NCI-H82 treated with DMSO at 0.1 percent for 48 hours (cell line): ENCODE measurements around the gene GPC5.

Experiments used
- DNase-seq: peaks from one replicate; lab custom pipeline; 2025; ENCODE audit not compliant: unreplicated experiment; lab: John Stamatoyannopoulos, UW

The GPC5 gene

GRCh38 chr13:91454666-91455065 is 56.2 kb downstream of the GPC5 start:
- DNase-seq = no peak

- no peak for DNase-seq
These were observed 58.4 kb downstream of the GPC5 start for GRCh38 chr13:91456837-91457236.

GRCh38 chr13:91459485-91459884 is 61.1 kb downstream of the GPC5 start:
- no peak for DNase-seq

GRCh38 chr13:91464336-91464735 is 65.9 kb downstream of the GPC5 start:
- DNase-seq = no peak

GRCh38 chr13:91467236-91467635 is 68.8 kb downstream of the GPC5 start:
- no peak for DNase-seq

- DNase-seq = no peak
These were observed 69.9 kb downstream of the GPC5 start for GRCh38 chr13:91468301-91468700.

- no peak for DNase-seq
These were observed 71.7 kb downstream of the GPC5 start for GRCh38 chr13:91470084-91470621.

GRCh38 chr13:91470681-91471080 is 72.3 kb downstream of the GPC5 start:
- DNase-seq = no peak

- no peak for DNase-seq
These were observed 84.0 kb downstream of the GPC5 start for GRCh38 chr13:91482427-91482826.

- no peak for DNase-seq
These were observed 93.6 kb downstream of the GPC5 start for GRCh38 chr13:91491980-91492379.

GRCh38 chr13:91493442-91493841 is 95.0 kb downstream of the GPC5 start:
- no peak for DNase-seq

GRCh38 chr13:91498298-91498697 is 99.9 kb downstream of the GPC5 start:
- DNase-seq = no peak

GRCh38 chr13:91504216-91504615 is 105.8 kb downstream of the GPC5 start:
- no peak for DNase-seq

GRCh38 chr13:91506759-91507158 is 108.3 kb downstream of the GPC5 start:
- no peak for DNase-seq

- DNase-seq = no peak
These were observed 111.6 kb downstream of the GPC5 start for GRCh38 chr13:91510058-91510457.

- DNase-seq = no peak
These were observed 115.4 kb downstream of the GPC5 start for GRCh38 chr13:91513790-91514189.

GRCh38 chr13:91516799-91517198 is 118.4 kb downstream of the GPC5 start:
- no peak for DNase-seq

- DNase-seq = no peak
These were observed 122.5 kb downstream of the GPC5 start for GRCh38 chr13:91520952-91521351.

- DNase-seq = no peak
These were observed 124.7 kb downstream of the GPC5 start for GRCh38 chr13:91523116-91523515.

- DNase-seq = no peak
These were observed 128.2 kb downstream of the GPC5 start for GRCh38 chr13:91526543-91527033.

- no peak for DNase-seq
These were observed 131.5 kb downstream of the GPC5 start for GRCh38 chr13:91529739-91530482.

GRCh38 chr13:91531646-91532045 is 133.2 kb downstream of the GPC5 start:
- no peak for DNase-seq

GRCh38 chr13:91533354-91533753 is 134.9 kb downstream of the GPC5 start:
- DNase-seq = no peak
